Activated gamma-delta T cell treated with Interleukin-2 at 50 U/mL for 16 hours (primary cell): ENCODE data around the gene KCNH5.

Source experiments
- DNase-seq: peaks from one replicate; pipeline ENCODE4 v3.0.0-alpha.2; 2020

KCNH5 gene

GRCh38 chr14:62734831-62735230, 310.4 kb downstream of the KCNH5 start:
- DNase-seq, result no peak

GRCh38 chr14:62722406-62722805, 322.9 kb downstream of the KCNH5 start:
- DNase-seq, result no peak

GRCh38 chr14:62718629-62719028, 326.6 kb downstream of the KCNH5 start:
- no peak for DNase-seq

- no peak for DNase-seq
These were observed 333.8 kb downstream of the KCNH5 start for GRCh38 chr14:62711351-62712023.

GRCh38 chr14:62710811-62711210, 334.4 kb downstream of the KCNH5 start:
- DNase-seq, result no peak

- no peak for DNase-seq
These were observed 335.5 kb downstream of the KCNH5 start for GRCh38 chr14:62709773-62710172.

GRCh38 chr14:62706217-62706616, 339.0 kb downstream of the KCNH5 start:
- DNase-seq, result no peak

GRCh38 chr14:62697461-62697860, 347.8 kb downstream of the KCNH5 start:
- no peak for DNase-seq

- DNase-seq, result no peak
These were observed 348.3 kb downstream of the KCNH5 start for GRCh38 chr14:62696929-62697328.

GRCh38 chr14:62696331-62696924, 348.8 kb downstream of the KCNH5 start:
- no peak for DNase-seq

GRCh38 chr14:62694075-62694474, 351.2 kb downstream of the KCNH5 start:
- no peak for DNase-seq

GRCh38 chr14:62692490-62693106, 352.7 kb downstream of the KCNH5 start:
- DNase-seq, result no peak

- no peak for DNase-seq
These were observed 353.4 kb downstream of the KCNH5 start for GRCh38 chr14:62691647-62692489.

GRCh38 chr14:62689733-62690132, 355.5 kb downstream of the KCNH5 start:
- DNase-seq, result no peak

GRCh38 chr14:62687818-62688217, 357.4 kb downstream of the KCNH5 start:
- no peak for DNase-seq

- DNase-seq, result no peak
These were observed 360.9 kb downstream of the KCNH5 start for GRCh38 chr14:62684376-62684775.

- no peak for DNase-seq
These were observed 363.1 kb downstream of the KCNH5 start for GRCh38 chr14:62682208-62682607.

- no peak for DNase-seq
These were observed 370.6 kb downstream of the KCNH5 start for GRCh38 chr14:62674563-62675237.

- no peak for DNase-seq
These were observed 372.1 kb downstream of the KCNH5 start for GRCh38 chr14:62673014-62673755.

- DNase-seq, result no peak
These were observed 374.7 kb downstream of the KCNH5 start for GRCh38 chr14:62670526-62670925.

GRCh38 chr14:62667421-62667914, 377.8 kb downstream of the KCNH5 start:
- DNase-seq, result no peak

- DNase-seq, result no peak
These were observed 380.0 kb downstream of the KCNH5 start for GRCh38 chr14:62665286-62665685.
